BLaER1 treated with 17β-estradiol and CSF1 and Interleukin-3, amounts not matched to agents 10 nM and 100 nM (cell line): ENCODE results near the gene RNASE12.

ENCODE experiments used
- H3K27ac ChIP-seq, 11 experiments: shearing (Covaris generic); formaldehyde crosslinking; 2 replicates each; pipeline ENCODE4 v1.8.1; 2022
- H3K27me3 ChIP-seq, 11 experiments: shearing (Covaris generic); formaldehyde crosslinking; 2 replicates each; pipeline ENCODE4 v1.8.1; 2022
- H3K36me3 ChIP-seq, 11 experiments: shearing (Covaris generic); formaldehyde crosslinking; 2 replicates each; pipeline ENCODE4 v1.8.1; 2022
- H3K4me1 ChIP-seq, 10 experiments: shearing (Covaris generic); formaldehyde crosslinking; 2 replicates each; pipeline ENCODE4 v1.8.1; 2022
- H3K4me2 ChIP-seq, 11 experiments: shearing (Covaris generic); formaldehyde crosslinking; 2 replicates each; pipeline ENCODE4 v1.8.1; 2022
- H3K4me3 ChIP-seq, 10 experiments: shearing (Covaris generic); formaldehyde crosslinking; 2 replicates each; pipeline ENCODE4 v1.8.1; 2022
- H3K9ac ChIP-seq, 11 experiments: shearing (Covaris generic); formaldehyde crosslinking; 2 replicates each; pipeline ENCODE4 v1.8.1; 2022
- H3K9me3 ChIP-seq, 11 experiments: shearing (Covaris generic); formaldehyde crosslinking; replicated peaks in 1 of 11; 2 replicates each; pipeline ENCODE4 v1.8.1; 2022
- H4K20me1 ChIP-seq, 11 experiments: shearing (Covaris generic); formaldehyde crosslinking; 2 replicates each; pipeline ENCODE4 v1.8.1; 2022
- Cebpa-rat ChIP-seq, 11 experiments: shearing (Covaris generic); IDR thresholded peaks; 2 replicates each; pipeline ENCODE4 v1.8.1; 2022

Gene RNASE12

GRCh38 chr14:20609215-20610001, 18.2 kb upstream of the RNASE12 start:
- Histone ChIP-seq H3K4me1 (peaks cover 40 to 60% (median 52%) of the 10 kb centered on the region in 10 experiments), H3K4me2 (peak overlapping the region; percentile 62 to 92 (median 82)), H3K36me3 (no peaks in the 10 kb centered on the region), H3K27ac (peak overlapping the region in 10 of 11 experiments; percentile 28 to 65 (median 56); a peak in 16 of 22 replicates), H3K9me3 (no peaks in the 10 kb centered on the region), H4K20me1 (peaks cover 0 to 6% (median 0%) of the 10 kb centered on the region in 11 experiments; a peak in 2 of 22 replicates), H3K4me3 (peak overlapping the region; percentile 74 to 98 (median 92)), H3K9ac (peak overlapping the region; percentile 69 to 82 (median 81)), H3K27me3 (peaks cover 0 to 13% (median 0%) of the 10 kb centered on the region in 11 experiments; a peak in 3 of 22 replicates)
- TF ChIP-seq Cebpa-rat (IDR thresholded peaks at IDR 0.05), result no peak

DNA sequence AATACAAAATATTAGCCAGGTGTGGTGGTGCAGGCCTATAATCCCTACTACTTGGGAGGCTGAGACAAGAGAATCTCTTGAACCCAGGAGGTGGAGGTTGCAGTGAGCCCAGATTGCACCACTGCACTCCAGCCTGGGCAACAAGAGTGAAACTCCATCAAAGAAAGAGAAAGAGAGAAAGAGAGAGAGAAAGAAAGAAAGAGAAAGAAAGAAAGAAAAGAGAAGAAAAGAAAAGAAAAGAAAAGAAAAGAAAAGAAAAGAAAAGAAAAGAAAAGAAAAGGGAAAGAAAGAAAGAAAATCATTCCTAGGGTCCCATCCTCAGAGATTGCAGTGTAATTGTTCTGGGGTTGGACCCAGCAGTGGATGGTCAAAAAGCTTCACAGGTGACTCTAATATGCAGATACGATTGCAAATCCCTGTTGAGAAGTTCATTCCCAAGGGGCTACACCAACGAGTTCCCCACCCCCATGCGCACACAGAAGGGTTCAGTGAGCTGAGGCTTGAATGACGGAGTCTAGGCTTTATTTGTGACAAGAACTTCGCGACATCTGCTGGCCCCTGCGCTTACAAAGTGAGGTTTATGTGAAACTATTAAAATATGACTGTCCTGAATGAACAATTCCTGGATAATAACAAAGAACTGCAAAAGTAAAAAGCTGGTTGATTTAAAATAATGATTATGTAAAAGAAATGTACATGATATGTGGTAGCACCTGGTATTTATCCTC, 17.4 kb upstream of the RNASE12 start:
- Histone ChIP-seq H3K9me3 (no peaks in the 10 kb centered on the region), H3K27ac (no peak overlapping the region), H3K4me2 (peak overlapping the region; percentile 62 to 90 (median 82)), H3K27me3 (peaks cover 0 to 13% (median 0%) of the 10 kb centered on the region in 11 experiments; a peak in 3 of 22 replicates), H3K4me1 (peaks cover 34 to 52% (median 45%) of the 10 kb centered on the region in 10 experiments), H3K9ac (peak overlapping the region in 6 of 11 experiments; percentile 5 to 82 (median 42); a peak in 7 of 22 replicates), H4K20me1 (peaks cover 0 to 6% (median 0%) of the 10 kb centered on the region in 11 experiments; a peak in 2 of 22 replicates), H3K36me3 (no peaks in the 10 kb centered on the region), H3K4me3 (peak overlapping the region in 8 of 10 experiments; percentile 78 to 98 (median 94); a peak in 11 of 20 replicates)
- TF ChIP-seq Cebpa-rat (IDR thresholded peaks at IDR 0.05), result no peak

DNA sequence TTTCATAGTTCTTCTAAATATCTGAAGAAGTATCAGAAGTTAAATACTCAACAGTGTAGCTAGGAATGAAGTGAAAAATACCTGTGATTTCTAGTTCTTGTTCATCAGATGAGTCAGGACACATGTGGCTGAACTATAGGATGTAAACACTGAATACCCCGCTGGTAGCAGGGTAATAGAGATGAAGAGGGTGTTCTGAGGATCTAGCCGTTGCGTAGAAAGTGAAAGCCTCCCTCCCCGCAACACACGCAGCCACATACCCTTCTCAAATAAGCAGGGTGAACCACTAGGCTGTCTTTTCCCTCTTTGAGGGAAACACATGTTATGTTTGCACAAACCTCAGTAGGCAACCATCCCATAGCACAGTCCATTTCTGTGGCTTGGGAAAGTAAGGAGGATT, 16.4 kb upstream of the RNASE12 start:
- no peak for TF ChIP-seq Cebpa-rat (IDR thresholded peaks at IDR 0.05)

DNA sequence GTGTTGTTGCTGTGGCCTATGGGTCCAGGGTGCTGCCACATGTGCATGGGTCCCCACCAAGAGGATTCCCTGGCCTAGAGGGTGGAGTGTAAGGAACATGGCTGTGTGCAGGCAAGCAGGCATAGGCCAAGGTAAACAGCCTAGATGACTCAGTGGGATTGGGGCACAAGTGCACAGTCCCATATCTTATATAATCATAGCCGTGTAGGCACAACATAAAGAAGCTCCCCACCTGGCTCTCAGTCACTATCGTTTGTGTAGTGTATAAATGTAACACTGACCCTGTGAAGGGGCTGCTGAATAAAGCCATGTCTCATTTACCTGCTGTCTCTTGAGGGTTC, 15.7 kb upstream of the RNASE12 start:
- H3K4me2 ChIP-seq, result peak overlapping the region in 2 of 11 experiments; percentile 11 to 16; a peak in 1 of 22 replicates
- no peaks in the 10 kb centered on the region for H3K9me3 ChIP-seq
- H3K9ac ChIP-seq, result no peak overlapping the region
- TF ChIP-seq Cebpa-rat (IDR thresholded peaks at IDR 0.05), result no peak
- no peaks in the 10 kb centered on the region for H3K36me3 ChIP-seq
- no peak overlapping the region for H3K27ac ChIP-seq
- peaks cover 20 to 35% (median 31%) of the 10 kb centered on the region in 10 experiments for H3K4me1 ChIP-seq
- H4K20me1 ChIP-seq, result no peaks in the 10 kb centered on the region
- peaks cover 0 to 13% (median 0%) of the 10 kb centered on the region in 11 experiments; a peak in 3 of 22 replicates for H3K27me3 ChIP-seq
- H3K4me3 ChIP-seq, result no peak overlapping the region

More for the DNA sequence above, 16.4 kb upstream of the RNASE12 start:
- no peak overlapping the region for H3K27ac ChIP-seq
- H4K20me1 ChIP-seq, result peaks cover 0 to 1% (median 0%) of the 10 kb centered on the region in 11 experiments; a peak in 2 of 22 replicates
- H3K4me1 ChIP-seq, result peaks cover 28 to 43% (median 39%) of the 10 kb centered on the region in 10 experiments
- H3K27me3 ChIP-seq, result peaks cover 0 to 13% (median 0%) of the 10 kb centered on the region in 11 experiments; a peak in 3 of 22 replicates
- peak overlapping the region in 4 of 11 experiments; percentile 62 to 82 (median 74); a peak in 2 of 22 replicates for H3K4me2 ChIP-seq
- no peak overlapping the region for H3K4me3 ChIP-seq
- H3K9ac ChIP-seq, result no peak overlapping the region
- H3K36me3 ChIP-seq, result no peaks in the 10 kb centered on the region
- H3K9me3 ChIP-seq, result no peaks in the 10 kb centered on the region

GRCh38 chr14:20606190-20606901, 15.2 kb upstream of the RNASE12 start:
- Histone ChIP-seq H3K4me1 (peaks cover 15 to 34% (median 26%) of the 10 kb centered on the region in 10 experiments), H3K9me3 (no peaks in the 10 kb centered on the region), H3K9ac (no peak overlapping the region), H3K4me2 (peak overlapping the region in 3 of 11 experiments; percentile 11 to 16 (median 13); a peak in 3 of 22 replicates), H3K27ac (no peak overlapping the region), H3K27me3 (peaks cover 0 to 13% (median 0%) of the 10 kb centered on the region in 11 experiments; a peak in 3 of 22 replicates), H3K36me3 (no peaks in the 10 kb centered on the region), H3K4me3 (no peak overlapping the region), H4K20me1 (no peaks in the 10 kb centered on the region)
- no peak for TF ChIP-seq Cebpa-rat (IDR thresholded peaks at IDR 0.05)

- peaks cover 3 to 19% (median 11%) of the 10 kb centered on the region in 10 experiments; a peak in 17 of 20 replicates for H3K4me1 ChIP-seq
- H3K4me3 ChIP-seq, result no peak overlapping the region
- H4K20me1 ChIP-seq, result no peaks in the 10 kb centered on the region
- no peak overlapping the region for H3K27ac ChIP-seq
- no peak overlapping the region for H3K9ac ChIP-seq
- no peak overlapping the region for H3K4me2 ChIP-seq
- no peaks in the 10 kb centered on the region for H3K27me3 ChIP-seq
- H3K36me3 ChIP-seq, result no peaks in the 10 kb centered on the region
- no peaks in the 10 kb centered on the region for H3K9me3 ChIP-seq
- TF ChIP-seq Cebpa-rat (IDR thresholded peaks at IDR 0.05), result no peak
Observed at GRCh38 chr14:20603813-20604690, 12.9 kb upstream of the RNASE12 start.

- TF ChIP-seq Cebpa-rat (IDR thresholded peaks at IDR 0.05), result no peak
- H3K36me3 ChIP-seq, result no peaks in the 10 kb centered on the region
- no peak overlapping the region for H3K27ac ChIP-seq
- H3K9ac ChIP-seq, result no peak overlapping the region
- peaks cover 0 to 8% (median 0%) of the 10 kb centered on the region in 10 experiments; a peak in 6 of 20 replicates for H3K4me1 ChIP-seq
- H3K27me3 ChIP-seq, result no peaks in the 10 kb centered on the region
- no peaks in the 10 kb centered on the region for H3K9me3 ChIP-seq
- H4K20me1 ChIP-seq, result no peaks in the 10 kb centered on the region
- no peak overlapping the region for H3K4me2 ChIP-seq
- no peak overlapping the region for H3K4me3 ChIP-seq
Observed at GRCh38 chr14:20602583-20602982, 11.4 kb upstream of the RNASE12 start.

DNA sequence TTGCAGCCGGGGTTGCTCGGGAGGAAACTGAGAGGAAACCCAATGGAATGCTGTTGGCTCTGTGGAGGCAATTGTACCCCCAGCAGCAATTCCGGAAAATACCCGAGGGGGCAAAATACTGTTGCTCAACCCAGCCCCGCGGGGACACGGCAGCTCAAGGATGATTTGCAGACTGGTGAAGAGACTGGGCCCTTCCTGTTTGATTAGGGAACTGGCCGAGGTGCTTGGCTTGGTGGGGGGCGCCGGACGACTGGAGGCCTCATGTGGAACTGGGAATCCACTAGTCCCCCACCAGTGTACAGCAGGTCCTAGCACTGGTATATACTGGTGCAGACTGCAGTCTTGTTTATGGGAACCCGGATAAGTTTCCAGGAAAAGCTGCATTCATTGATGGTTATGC, 10.3 kb upstream of the RNASE12 start:
- Histone ChIP-seq H3K27ac (no peak overlapping the region), H3K4me1 (peaks cover 0 to 5% (median 0%) of the 10 kb centered on the region in 10 experiments; a peak in 3 of 20 replicates), H3K27me3 (no peaks in the 10 kb centered on the region), H3K4me2 (no peak overlapping the region), H3K4me3 (no peak overlapping the region), H4K20me1 (no peaks in the 10 kb centered on the region), H3K36me3 (no peaks in the 10 kb centered on the region), H3K9me3 (no peaks in the 10 kb centered on the region), H3K9ac (no peak overlapping the region)
- no peak for TF ChIP-seq Cebpa-rat (IDR thresholded peaks at IDR 0.05)
